SK-N-SH (cell line): ENCODE measurements around the gene DDAH1.

ENCODE experiments used
- EP300 ChIP-seq, 2 experiments: IDR thresholded peaks; 2 replicates each; pipeline versions ENCODE4 v1.4.0 to v1.6.1; 2012; ENCODE audit warnings: borderline replicate concordance in 1 of 2, low read depth in 1 of 2, low read length in 1 of 2
- GATA2 ChIP-seq: sonication (generic); formaldehyde crosslinking; IDR thresholded peaks from 2 replicates; pipeline ENCODE4 v1.5.0; 2020; ENCODE audit warnings: mild to moderate bottlenecking, missing genetic modification reagents
- NRF1 ChIP-seq: IDR thresholded peaks from 2 replicates; pipeline ENCODE4 v1.6.1; 2012; ENCODE audit warnings: low read depth, mild to moderate bottlenecking, low read length
- POLR2AphosphoS5 ChIP-seq: IDR thresholded peaks from 2 replicates; pipeline ENCODE4 v1.6.1; 2012; ENCODE audit warnings: low read depth, low read length
- RAD21 ChIP-seq: IDR thresholded peaks from 2 replicates; pipeline ENCODE4 v1.6.1; 2012; ENCODE audit warnings: mild to moderate bottlenecking, low read length
- RFX5 ChIP-seq: IDR thresholded peaks from 2 replicates; pipeline ENCODE4 v1.6.1; 2012; ENCODE audit warnings: mild to moderate bottlenecking, improper control_type of control experiment, low read length
- SIN3A ChIP-seq: IDR thresholded peaks from 2 replicates; pipeline ENCODE4 v1.6.1; 2012; ENCODE audit warnings: low read depth, mild to moderate bottlenecking, low read length, moderate library complexity, borderline replicate concordance
- TAF1 ChIP-seq: IDR thresholded peaks from 2 replicates; pipeline ENCODE4 v1.6.1; 2012; ENCODE audit warnings: low read depth, mild to moderate bottlenecking, low read length, moderate library complexity, borderline replicate concordance
- TEAD4 ChIP-seq: IDR thresholded peaks from 2 replicates; pipeline ENCODE4 v1.4.0; 2012; ENCODE audit warnings: mild to moderate bottlenecking, borderline replicate concordance; ENCODE audit not compliant: insufficient read depth
- YY1 ChIP-seq: IDR thresholded peaks from 2 replicates; pipeline ENCODE4 v1.4.0; 2012; ENCODE audit warnings: low read depth, mild to moderate bottlenecking
- TF ChIP-seq, protein P1 (sequence below): fragments of 200-600 bp; sonication (generic); IDR thresholded peaks from 2 replicates; pipeline ENCODE4 v1.6.1; 2017; ENCODE audit warnings: antibody characterized with exemption, mild to moderate bottlenecking, moderate library complexity

DNA sequence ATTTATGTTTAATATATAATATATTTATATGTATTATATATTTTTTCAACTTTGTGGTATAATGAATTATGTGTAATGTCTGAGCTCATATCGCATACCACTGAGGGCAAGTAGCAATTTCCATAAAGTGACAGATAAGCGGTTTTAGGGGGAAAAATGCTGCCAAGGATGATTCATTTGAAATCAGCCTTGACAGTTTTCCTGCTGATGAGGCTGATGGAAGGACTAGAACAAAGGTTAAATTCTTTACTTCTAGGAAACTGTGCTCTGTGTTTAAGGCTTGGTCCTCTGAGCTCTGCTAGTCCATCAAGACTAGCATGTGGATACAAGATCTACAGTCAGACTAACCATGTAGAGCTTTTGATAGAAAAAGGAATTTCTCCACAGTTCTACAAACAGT is 19.3 kb upstream of the DDAH1 start:
- TF ChIP-seq, protein P1, sequence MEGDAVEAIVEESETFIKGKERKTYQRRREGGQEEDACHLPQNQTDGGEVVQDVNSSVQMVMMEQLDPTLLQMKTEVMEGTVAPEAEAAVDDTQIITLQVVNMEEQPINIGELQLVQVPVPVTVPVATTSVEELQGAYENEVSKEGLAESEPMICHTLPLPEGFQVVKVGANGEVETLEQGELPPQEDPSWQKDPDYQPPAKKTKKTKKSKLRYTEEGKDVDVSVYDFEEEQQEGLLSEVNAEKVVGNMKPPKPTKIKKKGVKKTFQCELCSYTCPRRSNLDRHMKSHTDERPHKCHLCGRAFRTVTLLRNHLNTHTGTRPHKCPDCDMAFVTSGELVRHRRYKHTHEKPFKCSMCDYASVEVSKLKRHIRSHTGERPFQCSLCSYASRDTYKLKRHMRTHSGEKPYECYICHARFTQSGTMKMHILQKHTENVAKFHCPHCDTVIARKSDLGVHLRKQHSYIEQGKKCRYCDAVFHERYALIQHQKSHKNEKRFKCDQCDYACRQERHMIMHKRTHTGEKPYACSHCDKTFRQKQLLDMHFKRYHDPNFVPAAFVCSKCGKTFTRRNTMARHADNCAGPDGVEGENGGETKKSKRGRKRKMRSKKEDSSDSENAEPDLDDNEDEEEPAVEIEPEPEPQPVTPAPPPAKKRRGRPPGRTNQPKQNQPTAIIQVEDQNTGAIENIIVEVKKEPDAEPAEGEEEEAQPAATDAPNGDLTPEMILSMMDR: no peak
- no peak for TF ChIP-seq SIN3A
- no peak for TF ChIP-seq YY1
- no peak for TF ChIP-seq EP300 (IDR thresholded peaks at IDR 0.05; ENCODE audit: borderline replicate concordance in 1 of 2, low read depth in 1 of 2, low read length in 1 of 2)
- no peak for TF ChIP-seq RFX5
- TF ChIP-seq POLR2AphosphoS5: no peak
- no peak for TF ChIP-seq TAF1
- TF ChIP-seq GATA2 (CRISPR knock-in tag): no peak
- TF ChIP-seq NRF1: no peak
- no peak for TF ChIP-seq TEAD4
- TF ChIP-seq RAD21: no peak
